A673 (cell line): ENCODE data around the gene TNFRSF11A.

Experiments used
- EZH2 ChIP-seq: fragments of 200-600 bp; sonication (generic); IDR thresholded peaks from 2 replicates; pipeline ENCODE4 v1.6.1; 2017; ENCODE audit warnings: borderline replicate concordance, low read depth, mild to moderate bottlenecking, mixed read lengths, antibody characterized with exemption, low read length; ENCODE audit not compliant: poor library complexity, severe bottlenecking
- TF ChIP-seq, protein P1 (sequence below): fragments of 300-800, 200-600 bp; sonication (generic); conservative IDR thresholded peaks from 2 replicates; pipeline ENCODE4 v1.5.1; 2017; ENCODE audit warnings: low read depth, mild to moderate bottlenecking, antibody characterized with exemption, low read length, moderate library complexity, mixed read lengths

DNA sequence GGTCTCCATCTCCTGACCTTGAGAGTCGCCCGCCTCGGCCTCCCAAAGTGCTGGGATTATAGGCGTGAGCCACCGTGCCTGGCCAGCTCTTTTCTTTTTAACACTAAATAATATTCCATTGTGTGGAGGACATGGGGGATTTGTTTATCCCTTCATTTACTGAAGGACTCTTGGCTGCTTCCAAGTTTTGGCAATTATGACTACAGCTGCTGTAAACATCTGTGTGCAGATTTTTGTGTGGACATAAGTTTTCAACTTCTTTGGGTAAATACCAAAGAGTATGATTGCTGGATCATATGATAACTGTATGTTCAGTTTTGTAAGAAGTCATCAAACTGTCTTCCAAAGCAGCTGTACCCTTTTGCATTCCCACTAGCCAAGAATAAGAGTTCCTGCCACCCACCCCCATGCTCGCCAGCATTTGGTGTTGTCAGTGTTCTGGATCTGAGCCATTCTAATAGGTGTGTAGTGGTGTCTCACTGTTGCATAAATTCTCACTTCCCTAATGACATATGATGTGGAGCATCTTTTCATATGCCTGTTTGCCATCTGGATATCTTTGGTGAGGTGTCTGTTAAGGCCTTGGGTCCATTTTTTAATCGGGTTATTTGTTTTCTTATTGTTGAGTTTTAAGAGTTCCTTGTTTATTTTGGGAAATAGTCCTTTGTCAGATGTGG lies 52.2 kb downstream of the TNFRSF11A start:
- TF ChIP-seq, protein P1, sequence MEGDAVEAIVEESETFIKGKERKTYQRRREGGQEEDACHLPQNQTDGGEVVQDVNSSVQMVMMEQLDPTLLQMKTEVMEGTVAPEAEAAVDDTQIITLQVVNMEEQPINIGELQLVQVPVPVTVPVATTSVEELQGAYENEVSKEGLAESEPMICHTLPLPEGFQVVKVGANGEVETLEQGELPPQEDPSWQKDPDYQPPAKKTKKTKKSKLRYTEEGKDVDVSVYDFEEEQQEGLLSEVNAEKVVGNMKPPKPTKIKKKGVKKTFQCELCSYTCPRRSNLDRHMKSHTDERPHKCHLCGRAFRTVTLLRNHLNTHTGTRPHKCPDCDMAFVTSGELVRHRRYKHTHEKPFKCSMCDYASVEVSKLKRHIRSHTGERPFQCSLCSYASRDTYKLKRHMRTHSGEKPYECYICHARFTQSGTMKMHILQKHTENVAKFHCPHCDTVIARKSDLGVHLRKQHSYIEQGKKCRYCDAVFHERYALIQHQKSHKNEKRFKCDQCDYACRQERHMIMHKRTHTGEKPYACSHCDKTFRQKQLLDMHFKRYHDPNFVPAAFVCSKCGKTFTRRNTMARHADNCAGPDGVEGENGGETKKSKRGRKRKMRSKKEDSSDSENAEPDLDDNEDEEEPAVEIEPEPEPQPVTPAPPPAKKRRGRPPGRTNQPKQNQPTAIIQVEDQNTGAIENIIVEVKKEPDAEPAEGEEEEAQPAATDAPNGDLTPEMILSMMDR: no peak
- TF ChIP-seq EZH2: no peak
